GM18505 (cell line): ENCODE results near the gene MYBL2.
A peak's percentile ranks its signal among the peaks of the same experiment; 100 is the strongest.

Source experiments
- ATAC-seq: cut with Tn5 transposase; IDR thresholded peaks from one replicate; pipeline ENCODE4 v1.9.1; 2021; ENCODE audit not compliant: unreplicated experiment
- POLR2A ChIP-seq: IDR thresholded peaks from 4 replicates; pipeline ENCODE4 v1.6.1; 2011; ENCODE audit warnings: borderline replicate concordance; ENCODE audit not compliant: insufficient read depth, insufficient read length; ENCODE audit errors: extremely low read depth

The MYBL2 gene

GRCh38 chr20:43721097-43721428 lies 54.1 kb downstream of the MYBL2 start:
- no peak for TF ChIP-seq POLR2A
- ATAC-seq: no peak

- no peak for TF ChIP-seq POLR2A
These were observed 54.7 kb downstream of the MYBL2 start for GRCh38 chr20:43721429-43722152.

GRCh38 chr20:43722153-43722505 lies 55.2 kb downstream of the MYBL2 start:
- ATAC-seq: no peak
- TF ChIP-seq POLR2A: no peak

More at GRCh38 chr20:43721429-43722152, 54.7 kb downstream of the MYBL2 start:
- ATAC-seq: no peak

- no peak for TF ChIP-seq POLR2A
- no peak for ATAC-seq
These were observed 56.3 kb downstream of the MYBL2 start for GRCh38 chr20:43723186-43723585.

- no peak for TF ChIP-seq POLR2A
- no peak for ATAC-seq
These were observed 56.8 kb downstream of the MYBL2 start for GRCh38 chr20:43723735-43724134.

GRCh38 chr20:43724383-43724782 lies 57.5 kb downstream of the MYBL2 start:
- ATAC-seq: no peak
- TF ChIP-seq POLR2A: no peak

- ATAC-seq: no peak
- TF ChIP-seq POLR2A: no peak
These were observed 58.8 kb downstream of the MYBL2 start for GRCh38 chr20:43725666-43726065.

GRCh38 chr20:43726333-43726732 lies 59.4 kb downstream of the MYBL2 start:
- no peak for ATAC-seq
- TF ChIP-seq POLR2A: no peak

- no peak for ATAC-seq
- no peak for TF ChIP-seq POLR2A
These were observed 60.0 kb downstream of the MYBL2 start, which contains the start of gene GTSF1L for GRCh38 chr20:43726811-43727338. Gene GTSF1L (minus strand): TSS chr20:43727002. CDS start chr20:43726694, 308 bp downstream.

GRCh38 chr20:43727980-43728590 lies 61.2 kb downstream of the MYBL2 start:
- TF ChIP-seq POLR2A: no peak
- ATAC-seq: peak; percentile 62

GRCh38 chr20:43728686-43729255 lies 61.9 kb downstream of the MYBL2 start:
- TF ChIP-seq POLR2A: no peak
- ATAC-seq: no peak

GRCh38 chr20:43731469-43731868 lies 64.6 kb downstream of the MYBL2 start:
- no peak for ATAC-seq
- no peak for TF ChIP-seq POLR2A

GRCh38 chr20:43731927-43732326 lies 65.0 kb downstream of the MYBL2 start:
- no peak for ATAC-seq
- no peak for TF ChIP-seq POLR2A
